CD14-positive monocyte (primary cell): Measurements from ENCODE around the gene MTX2. TPM values are rescaled to one million over a fixed set of nuclear protein-coding genes. Genes with fewer than 3 reads are reported as not detected.

Source experiments
- DNase-seq, 3 donors: peaks; one replicate each; pipeline ENCODE4 v3.0.0-alpha.2; 2011 to 2022
- H2AFZ ChIP-seq: 2 replicates; pipeline ENCODE4 v1.6.0; 2012; ENCODE audit warnings: mild to moderate bottlenecking, low read depth, low read length, inconsistent platforms; ENCODE audit not compliant: insufficient read depth, poor library complexity, severe bottlenecking
- H3K27ac ChIP-seq, 2 donors: 1 replicate in 1 of 2; 2 replicates in 1 of 2; pipeline ENCODE4 v1.5.1; 2012 to 2013; ENCODE audit warnings: low read length in 2 of 2, control low read depth in 1 of 2, inconsistent platforms in 1 of 2, low read depth in 1 of 2, mild to moderate bottlenecking in 1 of 2
- H3K27me3 ChIP-seq, 2 donors: one replicate each; pipeline versions ENCODE4 v1.6.0 to v1.6.1; 2011 to 2013; ENCODE audit warnings: low read length in 2 of 2; ENCODE audit not compliant: control insufficient read depth in 2 of 2, insufficient read depth in 2 of 2
- H3K36me3 ChIP-seq, 2 donors: replicated peaks in 1 of 2; 1 replicate in 1 of 2; 2 replicates in 1 of 2; pipeline versions ENCODE4 v1.5.1 to v1.6.1; 2012 to 2013; ENCODE audit warnings: low read length in 2 of 2, control low read depth in 1 of 2, inconsistent platforms in 1 of 2, mild to moderate bottlenecking in 1 of 2; ENCODE audit not compliant: insufficient read depth in 2 of 2, control insufficient read depth in 1 of 2
- H3K4me1 ChIP-seq, 2 donors: 1 replicate in 1 of 2; 2 replicates in 1 of 2; pipeline versions ENCODE4 v1.5.1 to v1.6.1; 2012 to 2013; ENCODE audit warnings: low read length in 2 of 2, control low read depth in 1 of 2, inconsistent platforms in 1 of 2, mild to moderate bottlenecking in 1 of 2, moderate library complexity in 1 of 2; ENCODE audit not compliant: insufficient read depth in 2 of 2, control insufficient read depth in 1 of 2
- H3K4me2 ChIP-seq: replicated peaks from 2 replicates; pipeline ENCODE3; 2012; ENCODE audit warnings: low read length, moderate library complexity, mild to moderate bottlenecking; ENCODE audit not compliant: poor library complexity, severe bottlenecking; ENCODE audit errors: extremely low read depth
- H3K4me3 ChIP-seq, 3 experiments: fragments of 200-600 bp in 1 of 3; sonication (generic) in 1 of 3; replicated peaks in 1 of 3; 1 replicate in 2 of 3; 2 replicates in 1 of 3; pipeline ENCODE4 v1.5.1; 2011 to 2013; ENCODE audit warnings: low read length in 3 of 3, mild to moderate bottlenecking in 3 of 3, control low read depth in 2 of 3, low read depth in 2 of 3, inconsistent platforms in 1 of 3, moderate library complexity in 1 of 3
- H3K79me2 ChIP-seq: 2 replicates; pipeline ENCODE4 v1.6.0; 2012; ENCODE audit warnings: mild to moderate bottlenecking, control low read depth, inconsistent platforms, low read length, moderate library complexity; ENCODE audit not compliant: insufficient read depth
- H3K9ac ChIP-seq: 2 replicates; pipeline ENCODE4 v1.6.0; 2017; ENCODE audit warnings: low read length, mild to moderate bottlenecking; ENCODE audit not compliant: insufficient read depth, poor library complexity, severe bottlenecking
- H3K9me3 ChIP-seq, 2 donors: replicated peaks in 1 of 2; 1 replicate in 1 of 2; 2 replicates in 1 of 2; pipeline versions ENCODE4 v1.5.1 to v1.6.1; 2012 to 2013; ENCODE audit warnings: low read length in 2 of 2, control low read depth in 1 of 2; ENCODE audit not compliant: control insufficient read depth in 1 of 2, insufficient read depth in 1 of 2
- H4K20me1 ChIP-seq: 2 replicates; pipeline ENCODE4 v1.6.0; 2012; ENCODE audit warnings: mild to moderate bottlenecking, low read length, control low read depth, moderate library complexity; ENCODE audit not compliant: insufficient read depth
- H3K27ac Mint-ChIP-seq, 7 donors: one replicate each; pipeline ENCODE4 v1.8.0; 2020; ENCODE audit warnings: mild to moderate bottlenecking in 7 of 7, mixed read lengths in 7 of 7, moderate library complexity in 6 of 7, inconsistent platforms in 2 of 7
- H3K27me3 Mint-ChIP-seq, 3 donors: one replicate each; pipeline ENCODE4 v1.8.0; 2021 to 2022; ENCODE audit warnings: low read depth in 3 of 3, mild to moderate bottlenecking in 3 of 3, mixed read lengths in 3 of 3, moderate library complexity in 3 of 3, inconsistent platforms in 1 of 3
- H3K36me3 Mint-ChIP-seq, 2 donors: one replicate each; pipeline ENCODE4 v1.8.0; 2020; ENCODE audit warnings: mixed read lengths in 2 of 2, inconsistent platforms in 1 of 2, mild to moderate bottlenecking in 1 of 2
- H3K4me1 Mint-ChIP-seq: one replicate; pipeline ENCODE4 v1.8.0; 2020; ENCODE audit warnings: mild to moderate bottlenecking, mixed read lengths
- H3K4me3 Mint-ChIP-seq, 2 donors: one replicate each; pipeline ENCODE4 v1.8.0; 2020; ENCODE audit warnings: mild to moderate bottlenecking in 2 of 2, mixed read lengths in 2 of 2, moderate library complexity in 1 of 2
- H3K9me3 Mint-ChIP-seq, 7 donors: one replicate each; pipeline ENCODE4 v1.8.0; 2020 to 2022; ENCODE audit warnings: mixed read lengths in 7 of 7, mild to moderate bottlenecking in 6 of 7, moderate library complexity in 6 of 7, inconsistent platforms in 2 of 7
- WGBS: methylation state at CpG from one replicate; pipeline ENCODE4 v1.1.5; 2013; ENCODE audit warnings: missing lambda C conversion rate; ENCODE audit not compliant: insufficient coverage; 5-methylcytosine and 5-hydroxymethylcytosine counted together
- intact Hi-C, 2 donors: fragments of 100-400 bp; cut with micrococcal nuclease; formaldehyde crosslinking; loops; one replicate each; pipeline versions ENCODE4 v1.15.0 to v1.15.1; 2023
- polyA plus RNA-seq, 3 donors: library from polyadenylated mRNA; depleted of rRNA in 1 of 3; unstranded in 2 of 3; stranded (reverse) in 1 of 3; fragments of 300-500 nt in 2 of 3; fragments of >200 nt in 1 of 3; fragmentation: Illumina TruSeq in 2 of 3; gene quantifications; 1 replicate in 2 of 3; 2 replicates in 1 of 3; pipeline ENCODE4 v1.2.3, GENCODE V29; 2012 to 2021
- TF ChIP-seq, protein P1 (sequence below): fragments of 200-600 bp; IDR thresholded peaks from one replicate; pipeline ENCODE4 v1.8.0; 2022; ENCODE audit warnings: antibody characterized with exemption, mild to moderate bottlenecking

Gene MTX2
- polyA plus RNA-seq, 3 donors, result 7.6 to 9.8 (median 7.6) TPM

DNA sequence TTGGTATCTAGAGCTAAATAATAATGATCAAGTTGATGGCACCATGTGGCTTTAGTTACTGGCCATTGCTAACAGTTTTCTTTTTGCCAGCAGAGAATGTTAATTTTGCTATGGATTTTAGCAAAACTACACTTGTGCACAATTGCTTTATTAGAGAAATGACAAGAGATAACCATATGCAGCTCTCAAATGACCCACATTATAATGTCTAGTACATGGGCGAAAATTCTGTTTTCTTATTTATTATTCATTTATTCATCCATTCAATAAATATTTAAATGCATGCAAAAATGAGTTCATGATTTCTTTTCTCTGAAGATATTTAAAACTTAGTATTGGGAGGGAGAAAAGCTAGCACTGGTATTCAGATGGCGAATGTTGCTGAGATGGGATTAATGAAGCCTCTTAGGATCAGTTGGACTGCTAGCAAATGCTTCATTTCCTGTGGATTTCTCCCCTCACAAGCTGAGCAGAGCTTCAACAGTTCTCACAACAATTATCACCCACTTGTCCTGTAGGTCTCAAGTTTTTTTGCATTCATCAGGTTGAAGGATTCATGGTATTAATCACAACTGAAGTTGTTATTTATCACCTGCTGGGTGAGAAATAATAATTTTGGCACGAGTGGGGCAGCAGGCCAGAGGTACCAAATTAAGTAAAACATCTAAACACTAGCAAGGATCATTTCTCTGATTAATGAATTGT is 95.2 kb downstream of the MTX2 start:
- no peak overlapping the region for H3K4me3 Mint-ChIP-seq
- TF ChIP-seq, protein P1, sequence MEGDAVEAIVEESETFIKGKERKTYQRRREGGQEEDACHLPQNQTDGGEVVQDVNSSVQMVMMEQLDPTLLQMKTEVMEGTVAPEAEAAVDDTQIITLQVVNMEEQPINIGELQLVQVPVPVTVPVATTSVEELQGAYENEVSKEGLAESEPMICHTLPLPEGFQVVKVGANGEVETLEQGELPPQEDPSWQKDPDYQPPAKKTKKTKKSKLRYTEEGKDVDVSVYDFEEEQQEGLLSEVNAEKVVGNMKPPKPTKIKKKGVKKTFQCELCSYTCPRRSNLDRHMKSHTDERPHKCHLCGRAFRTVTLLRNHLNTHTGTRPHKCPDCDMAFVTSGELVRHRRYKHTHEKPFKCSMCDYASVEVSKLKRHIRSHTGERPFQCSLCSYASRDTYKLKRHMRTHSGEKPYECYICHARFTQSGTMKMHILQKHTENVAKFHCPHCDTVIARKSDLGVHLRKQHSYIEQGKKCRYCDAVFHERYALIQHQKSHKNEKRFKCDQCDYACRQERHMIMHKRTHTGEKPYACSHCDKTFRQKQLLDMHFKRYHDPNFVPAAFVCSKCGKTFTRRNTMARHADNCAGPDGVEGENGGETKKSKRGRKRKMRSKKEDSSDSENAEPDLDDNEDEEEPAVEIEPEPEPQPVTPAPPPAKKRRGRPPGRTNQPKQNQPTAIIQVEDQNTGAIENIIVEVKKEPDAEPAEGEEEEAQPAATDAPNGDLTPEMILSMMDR, result no peak
- intact Hi-C loops, result no loop called here
- no CpG with 5 or more reads among the region's 3 CpGs for WGBS
- no peak overlapping the region for H3K9ac ChIP-seq
- no peaks in the 10 kb centered on the region for H3K4me1 ChIP-seq
- peaks cover 1 to 2% (median 2%) of the 10 kb centered on the region in 3 donors for H3K27me3 Mint-ChIP-seq
- no peak overlapping the region for H3K4me3 ChIP-seq
- no peak overlapping the region for H3K27ac ChIP-seq
- no peaks in the 10 kb centered on the region for H3K27me3 ChIP-seq
- H3K4me1 Mint-ChIP-seq, result no peaks in the 10 kb centered on the region
- DNase-seq, result no peak
- H3K9me3 Mint-ChIP-seq, result peaks cover 0 to 4% (median 0%) of the 10 kb centered on the region in 7 donors
- no peaks in the 10 kb centered on the region for H3K36me3 ChIP-seq
- H2AFZ ChIP-seq, result no peak overlapping the region
- H3K36me3 Mint-ChIP-seq, result no peaks in the 10 kb centered on the region
- H3K27ac Mint-ChIP-seq, result no peak overlapping the region
- H3K79me2 ChIP-seq, result no peaks in the 10 kb centered on the region
- H4K20me1 ChIP-seq, result no peaks in the 10 kb centered on the region
- no peaks in the 10 kb centered on the region for H3K9me3 ChIP-seq
- no peak overlapping the region for H3K4me2 ChIP-seq

DNA sequence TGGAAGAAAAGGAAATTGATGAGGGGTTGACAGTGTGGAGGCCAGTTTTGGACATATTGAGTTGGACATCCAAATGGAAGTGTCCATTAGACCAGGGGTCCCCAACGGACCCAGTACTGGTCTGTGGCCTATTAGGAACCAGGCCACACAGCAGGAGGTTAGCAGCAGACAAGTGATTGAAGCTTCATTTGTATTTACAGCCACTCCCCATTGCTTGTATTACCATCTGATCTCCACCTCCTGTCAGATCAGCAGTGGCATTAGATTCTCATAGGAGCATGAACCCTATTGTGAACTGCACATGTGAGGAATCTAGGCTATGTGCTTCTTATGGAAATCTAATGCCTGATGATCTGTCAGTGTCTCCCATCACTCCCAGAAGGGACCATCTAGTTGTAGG is 99.1 kb downstream of the MTX2 start:
- Histone ChIP-seq H3K9me3 (no peaks in the 10 kb centered on the region), H3K4me2 (no peak overlapping the region), H3K9ac (no peak overlapping the region), H3K4me1 (no peaks in the 10 kb centered on the region), H3K27ac (no peak overlapping the region), H3K4me3 (no peak overlapping the region), H3K27me3 (no peaks in the 10 kb centered on the region), H2AFZ (no peak overlapping the region), H3K36me3 (no peaks in the 10 kb centered on the region), H3K79me2 (no peaks in the 10 kb centered on the region), H4K20me1 (no peaks in the 10 kb centered on the region)
- no peak for DNase-seq
- no CpG with 5 or more reads among the region's 1 CpG for WGBS
- H3K27me3 Mint-ChIP-seq, result peaks cover 0 to 5% (median 1%) of the 10 kb centered on the region in 3 donors
- H3K4me3 Mint-ChIP-seq, result no peak overlapping the region
- H3K36me3 Mint-ChIP-seq, result no peaks in the 10 kb centered on the region
- intact Hi-C loops, result no loop called here
- no peaks in the 10 kb centered on the region for H3K4me1 Mint-ChIP-seq
- TF ChIP-seq, protein P1, result no peak
- peaks cover 0 to 4% (median 0%) of the 10 kb centered on the region in 7 donors for H3K9me3 Mint-ChIP-seq
- H3K27ac Mint-ChIP-seq, result no peak overlapping the region
